Caco-2 (cell line): Measurements from ENCODE around the gene FAM83E. TPM values are rescaled to one million over a fixed set of nuclear protein-coding genes. Genes with fewer than 3 reads are reported as not detected.

ENCODE experiments used
- BruUV-seq: library from RNA; stranded (reverse); fragments of 400-500 nt; replicated peaks from 2 replicates; lab custom pipeline; 2021; lab: Mats Ljungman, UMichigan
- CTCF ChIA-PET: fragments of 300-600 bp; sonication (Branson Sonifier 250); formaldehyde crosslinking; loops from one replicate; lab custom pipeline; 2022; ENCODE audit warnings: antibody characterized with exemption; lab: Charles Lee
- POLR2A ChIA-PET: fragments of 300-600 bp; sonication (Branson Sonifier 250); formaldehyde crosslinking; loops from one replicate; lab custom pipeline; 2022; ENCODE audit warnings: antibody characterized with exemption; lab: Charles Lee
- DNase-seq, 2 experiments: peaks; one replicate each; pipeline versions ENCODE4 v3.0.0 to v3.0.0-alpha.2; 2020 to 2022
- H3K27me3 ChIP-seq: replicated peaks from 2 replicates; pipeline ENCODE4 v1.6.0; 2011; ENCODE audit warnings: low read length; ENCODE audit not compliant: control insufficient read depth, insufficient read depth
- H3K36me3 ChIP-seq: 2 replicates; pipeline ENCODE4 v1.5.1; 2011; ENCODE audit warnings: low read length; ENCODE audit not compliant: control insufficient read depth, insufficient read depth
- H3K4me1 ChIP-seq: fragments of 250-450 bp; sonication (Bioruptor Pico); 2 replicates; pipeline ENCODE4 v1.5.1; 2020; ENCODE audit warnings: mild to moderate bottlenecking
- H3K4me3 ChIP-seq: 2 replicates; pipeline ENCODE4 v1.5.1; 2011; ENCODE audit warnings: low read depth, mild to moderate bottlenecking, control low read depth, low read length
- H3K9me3 ChIP-seq: fragments of 250-450 bp; sonication (Bioruptor Pico); 2 replicates; pipeline ENCODE4 v1.5.1; 2020; ENCODE audit warnings: mild to moderate bottlenecking, moderate library complexity
- H3K27ac Mint-ChIP-seq: one replicate; pipeline ENCODE4 v1.8.0; 2022; ENCODE audit warnings: mixed read lengths; ENCODE audit not compliant: unreplicated experiment
- H3K27me3 Mint-ChIP-seq: one replicate; pipeline ENCODE4 v1.8.0; 2022; ENCODE audit warnings: mixed read lengths; ENCODE audit not compliant: insufficient read depth, unreplicated experiment
- H3K36me3 Mint-ChIP-seq: one replicate; pipeline ENCODE4 v1.8.0; 2022; ENCODE audit warnings: mild to moderate bottlenecking, mixed read lengths; ENCODE audit not compliant: insufficient read depth, unreplicated experiment
- H3K4me1 Mint-ChIP-seq: one replicate; pipeline ENCODE4 v1.8.0; 2022; ENCODE audit warnings: low read depth, mixed read lengths; ENCODE audit not compliant: unreplicated experiment
- H3K4me3 Mint-ChIP-seq: one replicate; pipeline ENCODE4 v1.8.0; 2022; ENCODE audit warnings: mild to moderate bottlenecking, moderate library complexity, mixed read lengths; ENCODE audit not compliant: unreplicated experiment
- H3K9me3 Mint-ChIP-seq: one replicate; pipeline ENCODE4 v1.8.0; 2022; ENCODE audit warnings: mixed read lengths; ENCODE audit not compliant: unreplicated experiment
- intact Hi-C: fragments of 100-400 bp; cut with micrococcal nuclease; formaldehyde crosslinking; loops from one replicate; pipeline ENCODE4 v1.10.0; 2022; ENCODE audit not compliant: unreplicated experiment
- total RNA-seq: library from RNA; stranded (reverse); gene quantifications from 2 replicates; pipeline ENCODE4 v1.2.3, GENCODE V29; 2022
- TF ChIP-seq, protein P1 (sequence below), 2 experiments: fragments of 200-600 bp in 1 of 2; IDR thresholded peaks; 1 replicate in 1 of 2; 2 replicates in 1 of 2; pipeline versions ENCODE4 v1.5.1 to v1.8.0; 2011 to 2022; ENCODE audit warnings: antibody characterized with exemption in 1 of 2, control low read depth in 1 of 2, inconsistent platforms in 1 of 2, low read depth in 1 of 2, low read length in 1 of 2, mild to moderate bottlenecking in 1 of 2, moderate library complexity in 1 of 2; ENCODE audit not compliant: insufficient read depth in 1 of 2, severe bottlenecking in 1 of 2, unreplicated experiment in 1 of 2

Gene FAM83E
- total RNA-seq, 1 experiment from 2014 or later: 6.8 TPM

DNA sequence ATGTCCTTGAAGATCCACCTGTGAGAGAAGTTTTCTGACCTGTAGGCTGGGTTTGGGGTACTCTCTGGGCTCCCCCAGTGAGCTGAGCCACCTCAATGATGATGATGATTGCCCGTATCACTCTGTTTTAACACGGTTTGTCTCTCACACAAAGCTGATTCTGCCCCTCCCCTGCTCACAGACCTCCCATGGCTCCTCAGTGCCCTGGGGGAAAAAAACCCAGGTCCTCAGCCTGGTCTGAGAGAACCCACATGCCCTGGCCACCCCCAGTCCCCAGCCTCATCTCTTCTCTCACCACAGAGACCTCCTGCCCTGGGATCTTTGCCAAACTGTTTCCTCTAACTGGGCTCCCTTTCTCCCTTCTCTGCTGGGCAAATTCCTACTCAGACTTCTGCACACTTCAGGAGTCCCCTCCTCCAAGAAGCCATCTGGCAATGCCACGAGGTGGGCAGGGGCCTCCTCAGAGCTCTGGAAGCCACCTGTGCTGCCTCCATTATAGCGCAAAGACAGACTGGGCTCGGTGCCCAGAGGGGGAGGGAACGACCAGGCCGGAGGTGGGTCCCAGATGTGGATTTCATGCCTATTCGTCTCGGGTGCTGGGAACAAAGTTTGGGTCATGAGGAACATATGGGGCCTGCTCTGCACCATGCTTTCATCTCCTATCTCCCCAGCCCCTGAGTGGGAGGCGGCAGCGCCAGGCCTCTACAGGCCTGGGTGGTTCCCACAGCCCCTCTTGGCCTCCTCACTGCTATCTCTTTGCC is 39.6 kb upstream of the FAM83E start:
- no peaks in the 10 kb centered on the region for H3K4me1 ChIP-seq
- POLR2A ChIA-PET: no interaction called here
- no peaks in the 10 kb centered on the region for H3K27me3 ChIP-seq
- Mint-ChIP-seq H3K27ac (no peak overlapping the region), H3K4me1 (no peaks in the 10 kb centered on the region), H3K9me3 (no peaks in the 10 kb centered on the region), H3K27me3 (no peaks in the 10 kb centered on the region), H3K4me3 (no peak overlapping the region), H3K36me3 (no peaks in the 10 kb centered on the region)
- BruUV-seq: no TSS peak
- H3K9me3 ChIP-seq: no peaks in the 10 kb centered on the region
- TF ChIP-seq, protein P1, sequence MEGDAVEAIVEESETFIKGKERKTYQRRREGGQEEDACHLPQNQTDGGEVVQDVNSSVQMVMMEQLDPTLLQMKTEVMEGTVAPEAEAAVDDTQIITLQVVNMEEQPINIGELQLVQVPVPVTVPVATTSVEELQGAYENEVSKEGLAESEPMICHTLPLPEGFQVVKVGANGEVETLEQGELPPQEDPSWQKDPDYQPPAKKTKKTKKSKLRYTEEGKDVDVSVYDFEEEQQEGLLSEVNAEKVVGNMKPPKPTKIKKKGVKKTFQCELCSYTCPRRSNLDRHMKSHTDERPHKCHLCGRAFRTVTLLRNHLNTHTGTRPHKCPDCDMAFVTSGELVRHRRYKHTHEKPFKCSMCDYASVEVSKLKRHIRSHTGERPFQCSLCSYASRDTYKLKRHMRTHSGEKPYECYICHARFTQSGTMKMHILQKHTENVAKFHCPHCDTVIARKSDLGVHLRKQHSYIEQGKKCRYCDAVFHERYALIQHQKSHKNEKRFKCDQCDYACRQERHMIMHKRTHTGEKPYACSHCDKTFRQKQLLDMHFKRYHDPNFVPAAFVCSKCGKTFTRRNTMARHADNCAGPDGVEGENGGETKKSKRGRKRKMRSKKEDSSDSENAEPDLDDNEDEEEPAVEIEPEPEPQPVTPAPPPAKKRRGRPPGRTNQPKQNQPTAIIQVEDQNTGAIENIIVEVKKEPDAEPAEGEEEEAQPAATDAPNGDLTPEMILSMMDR (IDR thresholded peaks at IDR 0.05; ENCODE audit: insufficient read depth in 1 of 2, low read depth in 1 of 2, low read length in 1 of 2, severe bottlenecking in 1 of 2, unreplicated experiment in 1 of 2): no peak
- intact Hi-C loops: no loop called here
- no peaks in the 10 kb centered on the region for H3K36me3 ChIP-seq
- CTCF ChIA-PET: interaction anchor here (0.6 kb wide), 1 partner anchor 841 kb away, joined by 3 read pairs; no protein-coding TSS in a partner anchor
- no peak overlapping the region for H3K4me3 ChIP-seq
- no peak for DNase-seq

DNA sequence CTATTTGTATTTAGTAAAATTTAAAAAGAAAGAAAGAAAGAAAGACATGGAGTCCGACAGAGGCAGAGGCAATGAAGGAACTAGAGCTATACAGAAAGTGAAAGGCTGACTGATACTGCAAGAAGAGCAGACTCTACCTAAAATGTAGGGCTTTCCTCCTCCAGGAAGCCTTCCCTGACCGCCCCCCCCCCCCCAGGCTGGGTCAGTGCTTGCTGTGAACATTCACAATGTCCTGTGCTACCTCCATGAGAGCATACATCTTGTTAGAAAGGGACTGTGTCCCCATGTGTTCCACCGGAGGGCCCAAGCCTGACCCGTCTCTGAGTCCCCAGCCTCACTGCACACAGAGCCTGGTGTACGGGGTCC is 36.8 kb upstream of the FAM83E start:
- ChIA-PET POLR2A (interaction anchor here (0.5 kb wide), 1 partner anchor 185 kb away, joined by 8 read pairs; the partner anchor contains the start of gene HSD17B14), CTCF (interaction anchor here (0.6 to 1.0 kb wide), 3 partner anchors 8 to 324 kb away, joined by 3 to 5 read pairs (median 4); no protein-coding TSS in a partner anchor)
- H3K27me3 ChIP-seq: no peaks in the 10 kb centered on the region
- Mint-ChIP-seq H3K9me3 (no peaks in the 10 kb centered on the region), H3K27ac (no peak overlapping the region), H3K36me3 (no peaks in the 10 kb centered on the region), H3K4me1 (peaks cover 6% of the 10 kb centered on the region), H3K27me3 (no peaks in the 10 kb centered on the region), H3K4me3 (no peak overlapping the region)
- DNase-seq: no peak
- intact Hi-C loops: no loop called here
- BruUV-seq: no TSS peak
- TF ChIP-seq, protein P1 (IDR thresholded peaks at IDR 0.05; ENCODE audit: insufficient read depth in 1 of 2, low read depth in 1 of 2, low read length in 1 of 2, severe bottlenecking in 1 of 2, unreplicated experiment in 1 of 2): no peak
- no peaks in the 10 kb centered on the region for H3K36me3 ChIP-seq
- H3K4me3 ChIP-seq: no peak overlapping the region
- H3K4me1 ChIP-seq: no peaks in the 10 kb centered on the region
- no peaks in the 10 kb centered on the region for H3K9me3 ChIP-seq

DNA sequence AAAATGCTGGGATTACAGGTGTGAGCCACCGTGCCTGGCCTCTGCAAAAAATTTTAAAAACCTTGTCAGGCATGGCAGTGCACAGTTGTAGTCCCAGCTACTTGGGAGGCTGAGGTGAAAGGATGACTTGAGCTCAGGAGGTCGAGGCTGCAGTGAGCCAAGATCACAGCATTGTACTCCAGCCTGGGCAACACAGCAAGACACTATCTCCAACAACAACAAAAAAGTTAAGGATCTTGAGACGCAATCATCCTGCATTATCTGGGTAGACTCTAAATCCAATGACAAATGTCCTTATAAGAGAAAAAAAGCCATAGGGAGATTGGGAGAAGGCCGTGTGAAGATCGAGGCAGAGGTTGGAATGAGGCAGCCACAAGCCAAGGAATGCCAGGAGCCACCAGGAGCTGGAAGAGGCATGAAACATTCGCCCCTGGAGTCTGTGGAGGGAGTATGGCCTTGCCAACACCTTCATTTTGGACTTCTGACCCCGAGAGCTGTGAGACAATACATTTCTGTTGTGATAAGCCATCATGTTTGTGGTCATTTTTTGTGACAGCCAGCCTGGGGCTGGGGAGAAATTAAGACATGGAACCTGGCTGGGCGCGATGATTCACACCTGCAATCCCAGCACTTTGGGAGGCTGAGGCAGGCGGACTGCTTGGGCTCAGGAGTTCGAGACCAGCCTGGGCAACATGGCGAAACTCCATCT is 36.3 kb upstream of the FAM83E start:
- H3K4me3 Mint-ChIP-seq: no peak overlapping the region
- H3K27ac Mint-ChIP-seq: no peak overlapping the region
- POLR2A ChIA-PET: no interaction called here
- CTCF ChIA-PET: interaction anchor here (0.6 to 1.0 kb wide), 3 partner anchors 8 to 323 kb away, joined by 3 to 5 read pairs (median 4); no protein-coding TSS in a partner anchor
- DNase-seq: no peak
- BruUV-seq: no TSS peak
- Histone ChIP-seq H3K9me3 (no peaks in the 10 kb centered on the region), H3K36me3 (no peaks in the 10 kb centered on the region), H3K4me3 (no peak overlapping the region), H3K4me1 (no peaks in the 10 kb centered on the region), H3K27me3 (no peaks in the 10 kb centered on the region)
- TF ChIP-seq, protein P1 (IDR thresholded peaks at IDR 0.05; ENCODE audit: insufficient read depth in 1 of 2, low read depth in 1 of 2, low read length in 1 of 2, severe bottlenecking in 1 of 2, unreplicated experiment in 1 of 2): no peak
- intact Hi-C loops: no loop called here
- no peaks in the 10 kb centered on the region for H3K9me3 Mint-ChIP-seq
- no peaks in the 10 kb centered on the region for H3K36me3 Mint-ChIP-seq
- H3K4me1 Mint-ChIP-seq: peaks cover 8% of the 10 kb centered on the region
- H3K27me3 Mint-ChIP-seq: no peaks in the 10 kb centered on the region
